Eye (tissue), 1 donor: ENCODE results near the gene KAT6B.
A peak's percentile ranks its signal among the peaks of the same experiment; 100 is the strongest.

Experiments used
- DNase-seq: peaks from one replicate; pipeline ENCODE4 v3.0.0-alpha.2; 2015

The KAT6B gene

DNA sequence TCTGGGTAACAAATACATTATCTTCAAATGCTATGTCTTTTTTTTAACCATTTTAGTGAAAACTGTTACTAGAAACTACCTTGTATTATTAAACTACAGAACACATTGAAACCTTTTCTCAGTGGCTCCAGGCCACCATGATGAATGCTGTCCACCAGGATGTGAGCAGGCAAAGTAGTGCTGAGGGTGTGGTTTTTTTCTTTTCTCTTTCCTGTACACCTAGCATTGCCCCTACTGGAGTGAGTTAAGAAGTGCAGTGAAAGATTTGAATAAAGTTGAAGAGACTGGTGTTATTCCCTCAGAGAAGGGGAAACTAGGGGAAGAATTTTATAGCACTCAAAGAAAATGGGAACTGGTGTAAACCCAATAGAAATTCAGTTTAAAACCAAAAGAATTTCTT, 165.0 kb downstream of the KAT6B start:
- no peak for DNase-seq

DNA sequence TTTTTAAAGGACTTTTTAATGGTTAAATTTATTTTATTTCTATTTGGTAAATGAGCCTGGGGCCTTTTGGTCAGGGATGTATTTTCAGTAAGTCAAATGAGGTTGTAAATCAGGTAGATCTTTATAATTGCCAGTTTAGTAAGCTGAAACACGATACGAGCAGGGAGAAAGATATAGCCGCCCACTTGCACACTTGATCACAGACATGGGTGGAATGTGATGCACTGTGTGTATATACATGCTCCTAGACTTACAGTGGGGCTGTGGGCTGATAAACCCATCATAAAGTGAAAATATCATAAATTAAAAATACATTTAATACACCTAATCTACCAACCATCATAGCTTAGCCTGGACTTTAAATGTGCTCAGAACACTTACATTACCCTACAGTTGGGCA, 165.7 kb downstream of the KAT6B start:
- no peak for DNase-seq

GRCh38 chr10:74993649-74994048, 167.2 kb downstream of the KAT6B start:
- DNase-seq = no peak

DNA sequence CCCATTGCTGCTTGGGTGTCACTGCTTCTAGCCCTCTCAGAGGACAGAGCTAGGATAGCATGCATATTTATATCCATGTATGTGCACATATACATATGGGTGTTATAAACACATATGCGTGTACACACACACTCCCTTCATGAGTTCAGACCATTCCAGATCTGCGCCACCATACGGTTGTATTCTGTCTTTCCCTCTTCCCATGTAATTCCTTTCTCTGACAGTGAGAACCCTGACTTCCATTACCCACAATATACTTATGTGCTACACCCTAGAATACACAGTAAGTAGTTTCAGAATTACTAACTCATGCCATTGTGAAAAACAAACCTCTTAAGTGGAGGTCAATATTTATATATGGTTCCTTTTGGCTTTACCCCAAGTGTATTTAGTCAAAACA, 168.5 kb downstream of the KAT6B start:
- DNase-seq = no peak

DNA sequence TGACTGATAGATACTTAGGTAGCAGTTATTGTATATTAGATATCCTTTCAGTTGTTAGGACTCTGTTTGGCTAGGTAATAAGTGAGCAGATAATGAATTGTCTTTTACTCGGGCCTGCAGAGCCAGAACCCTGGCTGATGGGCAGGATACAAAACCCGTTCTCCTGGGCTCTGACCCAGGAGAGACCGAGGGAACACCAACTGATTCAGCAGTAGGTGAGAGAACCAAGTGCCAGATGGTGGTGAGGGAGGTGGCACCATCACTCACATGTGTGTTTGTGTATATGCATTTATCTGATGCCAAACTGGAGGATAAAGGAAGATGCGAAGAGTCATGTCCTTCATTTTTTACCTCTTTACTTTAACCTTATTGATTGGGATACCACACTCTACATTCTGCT, 169.4 kb downstream of the KAT6B start:
- DNase-seq = no peak

- DNase-seq = no peak
Measured at GRCh38 chr10:74997163-74997562, 170.8 kb downstream of the KAT6B start.

- no peak for DNase-seq
Measured at GRCh38 chr10:75000748-75001321, 174.4 kb downstream of the KAT6B start.

DNA sequence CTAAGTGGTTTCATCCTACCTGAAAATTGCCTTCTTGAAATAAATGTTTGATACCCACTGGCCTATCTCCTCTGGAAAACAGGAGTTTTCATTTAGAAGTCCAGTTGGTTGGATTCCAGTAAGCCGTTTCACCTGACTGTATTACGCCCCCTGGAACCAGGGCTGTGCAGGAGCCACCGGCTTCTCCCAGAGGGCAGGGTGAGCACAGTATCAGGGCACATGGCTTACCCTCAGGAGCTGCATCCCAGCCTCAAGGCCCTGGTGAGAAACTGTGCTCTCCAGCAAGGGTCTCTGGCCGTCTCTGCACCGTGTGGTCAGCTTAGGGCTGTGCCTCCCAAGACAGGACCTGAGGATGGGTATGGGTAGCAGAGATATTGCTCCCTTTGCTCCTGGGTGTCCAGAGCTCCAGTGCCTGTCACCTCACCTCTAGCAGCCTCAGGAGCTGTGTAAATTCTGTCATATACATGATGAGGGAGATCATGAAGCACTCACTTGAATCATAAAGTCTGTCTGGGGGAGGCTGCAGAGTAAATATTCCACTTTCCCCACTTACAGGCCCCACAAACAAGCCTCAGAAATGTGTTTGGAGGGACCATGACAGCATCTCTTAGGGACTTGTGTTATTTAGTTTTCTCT, 175.4 kb downstream of the KAT6B start:
- DNase-seq = no peak

- DNase-seq = no peak
Measured at GRCh38 chr10:75002351-75002725, 175.9 kb downstream of the KAT6B start.

- DNase-seq = no peak
Measured at GRCh38 chr10:75002967-75003594, 176.7 kb downstream of the KAT6B start.

GRCh38 chr10:75003891-75004290, 177.5 kb downstream of the KAT6B start:
- no peak for DNase-seq

DNA sequence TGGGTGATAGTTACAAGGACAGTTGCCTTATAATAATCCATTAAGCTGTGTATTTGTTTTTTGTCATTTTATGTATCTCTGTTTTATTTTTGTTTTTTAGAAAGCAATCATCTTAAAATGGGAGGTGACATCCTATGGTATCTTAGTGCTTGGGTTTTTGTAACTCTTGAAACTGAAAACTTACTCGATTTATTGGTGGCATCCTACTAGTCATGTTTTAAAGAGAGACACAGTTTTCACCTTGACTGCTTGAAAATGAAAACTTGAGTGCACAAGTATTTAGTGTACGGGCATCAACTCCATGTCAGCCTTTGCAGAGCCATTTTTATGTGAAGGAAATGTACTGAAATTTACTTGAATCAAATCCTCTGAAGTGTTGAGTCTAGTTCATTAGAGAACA, 181.2 kb downstream of the KAT6B start:
- DNase-seq = no peak

- no peak for DNase-seq
Measured at GRCh38 chr10:75008952-75009351, 182.6 kb downstream of the KAT6B start.

DNA sequence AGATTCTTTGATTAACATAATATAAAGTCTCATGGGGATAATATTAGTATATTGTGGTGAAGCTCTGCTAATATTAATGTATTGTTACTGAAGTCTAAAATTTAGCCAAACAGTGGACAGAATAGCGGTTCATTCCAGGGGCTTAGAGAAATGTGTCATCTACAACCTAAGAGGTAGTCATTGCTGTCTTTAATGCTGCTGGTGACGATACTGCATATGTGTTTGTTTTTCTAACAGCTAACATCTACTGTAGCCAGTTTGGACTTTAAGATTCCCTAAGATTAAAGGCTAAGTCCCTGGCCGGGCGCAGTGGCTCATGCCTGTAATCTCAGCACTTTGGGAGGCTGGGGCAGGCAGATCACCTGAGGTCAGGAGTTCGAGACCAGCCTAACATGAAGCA, 183.0 kb downstream of the KAT6B start:
- no peak for DNase-seq

- DNase-seq = no peak
Measured at GRCh38 chr10:75010373-75010772, 184.0 kb downstream of the KAT6B start.

DNA sequence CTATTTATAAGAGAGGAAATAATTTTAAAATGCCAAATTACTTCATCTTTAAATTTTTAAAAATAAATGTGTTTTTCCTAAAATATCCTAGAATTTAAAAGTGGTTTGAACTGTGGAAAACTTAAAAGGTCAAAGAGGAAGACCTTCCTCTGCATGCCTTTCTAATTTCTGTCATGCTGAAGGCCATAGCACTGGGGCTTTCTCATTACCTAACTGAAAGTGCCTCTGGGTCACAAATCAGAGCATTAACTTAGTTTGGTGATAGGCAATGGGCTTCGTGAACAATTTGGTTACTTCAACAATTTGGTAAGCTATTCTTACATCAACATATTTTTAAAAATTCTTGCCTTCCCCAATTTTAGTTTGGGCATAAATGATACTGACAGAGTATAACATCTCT, 184.8 kb downstream of the KAT6B start:
- DNase-seq = no peak

DNA sequence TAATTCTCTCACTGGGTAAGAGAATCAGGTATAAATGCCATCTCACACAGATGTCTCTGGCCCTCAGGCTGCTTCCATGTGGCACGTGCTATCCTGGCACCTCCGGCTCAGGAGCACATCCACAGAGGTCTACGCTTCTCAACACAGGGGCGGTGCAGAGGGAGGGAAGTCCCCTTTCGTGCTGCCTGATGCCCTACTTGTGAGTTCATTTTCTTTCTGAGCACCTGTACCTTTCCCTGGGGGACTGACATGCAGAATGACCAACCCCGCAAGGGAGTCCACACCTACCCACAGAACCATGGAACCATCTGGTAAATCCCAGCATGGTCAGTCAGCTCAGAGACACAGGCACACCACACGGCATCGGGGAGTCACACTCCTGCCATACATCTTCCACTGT, 186.1 kb downstream of the KAT6B start:
- DNase-seq = no peak

GRCh38 chr10:75013007-75013406, 186.6 kb downstream of the KAT6B start:
- DNase-seq = no peak

GRCh38 chr10:75013522-75013921, 187.1 kb downstream of the KAT6B start:
- no peak for DNase-seq

DNA sequence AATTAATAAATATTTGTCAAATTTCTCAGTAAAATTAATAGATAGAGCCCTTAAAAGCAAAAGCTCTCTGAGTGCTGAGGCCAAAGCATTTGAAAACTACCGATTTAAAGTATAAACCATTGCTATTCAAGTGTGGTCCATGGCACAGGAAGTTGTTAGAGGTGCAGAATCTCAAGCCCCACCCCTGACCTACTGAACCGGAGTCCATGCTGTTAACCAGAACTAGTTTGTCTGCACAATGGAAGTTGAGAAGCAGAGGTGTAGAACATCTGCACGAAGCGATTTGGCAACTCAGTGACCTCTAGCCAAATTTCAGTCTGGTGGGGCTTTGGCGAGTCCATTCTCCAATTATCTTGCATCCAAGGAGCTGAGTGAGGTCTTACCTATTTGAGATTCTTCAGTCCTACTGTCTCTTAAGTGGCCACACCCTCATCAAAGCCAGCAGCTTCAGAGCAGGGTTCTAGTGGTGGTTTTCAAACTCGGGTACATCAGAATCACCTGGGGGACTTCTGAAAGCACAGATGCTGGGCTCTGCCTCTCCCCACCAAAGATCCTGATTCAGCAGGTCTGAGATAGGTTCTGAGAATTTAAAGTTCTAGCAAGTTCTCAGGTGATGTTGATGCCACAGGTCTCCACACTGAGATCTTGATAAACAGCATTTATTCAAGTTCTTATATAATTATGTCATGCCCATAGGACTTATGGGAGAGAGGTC, 188.3 kb downstream of the KAT6B start:
- no peak for DNase-seq

- DNase-seq = peak; percentile 9
Measured at GRCh38 chr10:75015442-75015841, 189.0 kb downstream of the KAT6B start.

- peak; percentile 16 for DNase-seq
Measured at GRCh38 chr10:75016325-75016724, 189.9 kb downstream of the KAT6B start.

DNA sequence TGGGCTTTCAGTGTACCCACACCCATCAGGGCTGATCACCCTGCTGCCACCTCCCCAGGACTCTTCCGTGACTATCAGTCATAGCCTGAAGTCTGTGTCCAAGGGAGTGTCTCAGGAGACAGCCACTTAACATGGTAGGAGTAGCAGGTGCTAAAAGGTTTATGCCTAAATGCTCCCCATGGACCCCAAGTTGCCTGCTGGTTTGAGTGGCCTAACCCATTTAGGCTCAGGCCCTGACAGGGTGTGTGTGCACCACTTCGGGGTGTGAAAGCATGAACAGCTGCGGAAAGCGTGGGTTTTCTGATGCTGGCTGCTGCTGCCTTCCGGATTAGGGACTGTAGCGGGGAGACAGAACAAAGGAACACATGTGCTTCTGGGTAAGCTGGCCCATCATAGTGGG, 191.9 kb downstream of the KAT6B start:
- peak; percentile 84 for DNase-seq

DNA sequence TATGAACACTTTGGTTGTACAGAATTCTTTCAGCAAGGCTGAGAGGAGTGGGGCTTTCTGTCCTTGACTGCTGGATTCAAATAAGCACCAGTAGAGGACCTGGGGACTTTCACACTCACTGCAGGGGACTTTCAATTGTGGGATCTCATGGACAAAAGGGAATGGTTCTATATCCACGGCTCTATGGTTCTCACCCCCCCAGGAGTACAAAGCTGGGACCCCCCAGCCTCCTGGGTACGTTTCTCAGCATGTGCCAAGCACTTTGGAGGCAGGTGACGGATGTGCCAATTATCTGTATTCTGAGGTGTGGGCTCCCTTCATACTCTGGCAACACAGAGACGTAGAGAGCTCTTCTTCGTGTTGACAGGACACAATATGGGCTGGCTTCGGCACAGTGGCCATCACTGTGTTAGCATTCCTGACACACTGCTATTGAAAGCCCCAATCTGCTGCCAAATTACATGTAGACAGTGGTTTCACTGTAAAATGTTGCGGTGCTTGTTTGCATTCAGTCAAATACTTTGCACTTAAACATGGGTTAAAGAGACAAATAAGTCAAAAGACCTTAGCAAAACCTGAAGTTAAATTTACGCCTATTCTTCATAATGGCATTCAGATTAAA, 192.4 kb downstream of the KAT6B start:
- DNase-seq = peak; percentile 45
